HCT116 (cell line): ENCODE results near the gene CCDC91. TPM values are rescaled to one million over a fixed set of nuclear protein-coding genes. Genes with fewer than 3 reads are reported as not detected.

Experiments
- ATAC-seq: fragments of 200-7000 bp; cut with Tn5 transposase; 2 replicates; pipeline ENCODE4 v1.9.1; 2020; ENCODE audit warnings: mild to moderate bottlenecking, moderate library complexity
- BruUV-seq: library from RNA; stranded (reverse); fragments of 400-500 nt; replicated peaks from 2 replicates; lab custom pipeline; 2021; lab: Mats Ljungman, UMichigan
- CTCF ChIA-PET: fragments of 300-600 bp; sonication (Branson Sonifier 250); formaldehyde crosslinking; loops from one replicate; lab custom pipeline; 2021; ENCODE audit warnings: antibody characterized with exemption; lab: Charles Lee
- POLR2A ChIA-PET: fragments of 300-600, 350-600 bp; sonication (Branson Sonifier 250); formaldehyde crosslinking; loops from one replicate; lab custom pipeline; 2021; ENCODE audit warnings: antibody characterized with exemption; lab: Charles Lee
- RAD21 ChIA-PET, 2 experiments: fragments of 300-600 bp; sonication (Branson Sonifier 250); formaldehyde crosslinking; loops; one replicate each; lab custom pipeline; 2023; ENCODE audit warnings: low total read pairs in 2 of 2; ENCODE audit not compliant: uncharacterized antibody in 2 of 2, unreplicated experiment in 2 of 2, low non-redundant PET in 1 of 2; lab: Charles Lee
- DNase-seq: peaks from one replicate; pipeline ENCODE4 v3.0.0-alpha.2; 2010; ENCODE audit warnings: low read depth, low spot score
- H2AFZ ChIP-seq: fragments of 200-600 bp; shearing (Covaris generic), sonication (generic); 2 replicates; pipeline ENCODE4 v1.6.1; 2017; ENCODE audit warnings: low read depth, mixed run types, mixed read lengths, antibody characterized with exemption, low read length; ENCODE audit not compliant: poor library complexity, severe bottlenecking
- H3K27ac ChIP-seq: 2 replicates; pipeline ENCODE4 v1.5.1; 2012; ENCODE audit warnings: low read depth, low read length
- H3K27me3 ChIP-seq: fragments of 200-600 bp; sonication (generic); 2 replicates; pipeline ENCODE4 v1.6.1; 2016; ENCODE audit warnings: mixed run types, low read length, mixed read lengths; ENCODE audit not compliant: insufficient read depth
- H3K36me3 ChIP-seq, 2 experiments: fragments of 200-500 bp in 1 of 2; fragments of 200-600 bp in 1 of 2; sonication (Bioruptor generic) in 1 of 2; sonication (generic) in 1 of 2; 2 replicates each; pipeline versions ENCODE4 v1.5.1 to v1.6.1; 2014 to 2016; ENCODE audit warnings: low read length in 2 of 2, inconsistent platforms in 1 of 2, mixed read lengths in 1 of 2, mixed run types in 1 of 2; ENCODE audit not compliant: insufficient read depth in 2 of 2, control insufficient read depth in 1 of 2
- H3K4me1 ChIP-seq, 2 experiments: fragments of 200-600 bp in 1 of 2; sonication (generic) in 1 of 2; 2 replicates each; pipeline versions ENCODE4 v1.5.1 to v1.6.1; 2012 to 2017; ENCODE audit warnings: low read length in 2 of 2, inconsistent platforms in 1 of 2, mild to moderate bottlenecking in 1 of 2, mixed read lengths in 1 of 2, mixed run types in 1 of 2, moderate library complexity in 1 of 2; ENCODE audit not compliant: insufficient read depth in 2 of 2, control insufficient read depth in 1 of 2
- H3K4me2 ChIP-seq: fragments of 200-600 bp; sonication (generic); 2 replicates; pipeline ENCODE4 v1.6.1; 2017; ENCODE audit warnings: mixed run types, low read length, mixed read lengths
- H3K4me3 ChIP-seq, 2 experiments: fragments of 200-600 bp in 1 of 2; sonication (generic) in 1 of 2; replicated peaks in 1 of 2; 2 replicates each; pipeline ENCODE4 v1.5.1; 2011 to 2016; ENCODE audit warnings: low read length in 2 of 2, control low read depth in 1 of 2, low read depth in 1 of 2, mild to moderate bottlenecking in 1 of 2, mixed read lengths in 1 of 2, mixed run types in 1 of 2
- H3K79me2 ChIP-seq: fragments of 200-600 bp; sonication (generic); 2 replicates; pipeline ENCODE4 v1.6.1; 2017; ENCODE audit warnings: mild to moderate bottlenecking, mixed run types, low read length, moderate library complexity, mixed read lengths; ENCODE audit not compliant: insufficient read depth
- H3K9ac ChIP-seq: fragments of 200-600 bp; sonication (generic); 2 replicates; pipeline ENCODE4 v1.6.1; 2016; ENCODE audit warnings: low read length, mixed read lengths
- H3K9me2 ChIP-seq: fragments of 200-600 bp; sonication (generic), shearing (Covaris generic); 2 replicates; pipeline ENCODE4 v1.6.1; 2017; ENCODE audit warnings: mixed run types, mild to moderate bottlenecking, moderate library complexity; ENCODE audit not compliant: insufficient read depth
- H3K9me3 ChIP-seq, 2 experiments: fragments of 200-500 bp in 1 of 2; fragments of 200-600 bp in 1 of 2; sonication (Bioruptor generic) in 1 of 2; sonication (generic) in 1 of 2; 2 replicates each; pipeline ENCODE4 v1.6.1; 2014 to 2017; ENCODE audit warnings: low read length in 2 of 2, mixed read lengths in 2 of 2, inconsistent platforms in 1 of 2, low read depth in 1 of 2, mild to moderate bottlenecking in 1 of 2, mixed run types in 1 of 2, moderate library complexity in 1 of 2; ENCODE audit not compliant: control insufficient read depth in 1 of 2, insufficient read depth in 1 of 2
- H4K20me1 ChIP-seq: fragments of 200-600 bp; sonication (generic), shearing (Covaris generic); 2 replicates; pipeline ENCODE4 v1.6.1; 2017; ENCODE audit warnings: mixed run types, mild to moderate bottlenecking, moderate library complexity; ENCODE audit not compliant: insufficient read depth
- ATF3 ChIP-seq: IDR thresholded peaks from 2 replicates; pipeline ENCODE4 v1.6.1; 2012
- CEBPB ChIP-seq: IDR thresholded peaks from 2 replicates; pipeline ENCODE4 v1.6.1; 2012; ENCODE audit warnings: low read depth
- CTCF ChIP-seq, 3 experiments: fragments of 200-600 bp in 1 of 3; sonication (generic) in 1 of 3; IDR thresholded peaks in 2 of 3; conservative IDR thresholded peaks in 1 of 3; 2 replicates each; pipeline ENCODE4 v1.5.1; 2012 to 2017; ENCODE audit warnings: low read depth in 2 of 3, low read length in 2 of 3, antibody characterized with exemption in 1 of 3, borderline replicate concordance in 1 of 3, control low read depth in 1 of 3, mild to moderate bottlenecking in 1 of 3, mixed read lengths in 1 of 3, mixed run types in 1 of 3, moderate library complexity in 1 of 3; ENCODE audit not compliant: insufficient read depth in 1 of 3
- ELF1 ChIP-seq: IDR thresholded peaks from 2 replicates; pipeline ENCODE4 v1.6.1; 2012; ENCODE audit warnings: low read depth, borderline replicate concordance
- EZH2 ChIP-seq: fragments of 200-600 bp; sonication (generic); IDR thresholded peaks from 2 replicates; pipeline ENCODE4 v1.6.1; 2017; ENCODE audit warnings: antibody characterized with exemption, mixed run types
- JUND ChIP-seq: IDR thresholded peaks from 2 replicates; pipeline ENCODE4 v1.6.1; 2012
- MAX ChIP-seq: IDR thresholded peaks from 2 replicates; pipeline ENCODE4 v1.6.1; 2012
- POLR2AphosphoS5 ChIP-seq: IDR thresholded peaks from 2 replicates; pipeline ENCODE4 v1.6.1; 2011; ENCODE audit warnings: mild to moderate bottlenecking, low read depth, low read length, moderate library complexity
- SIN3A ChIP-seq: IDR thresholded peaks from 2 replicates; pipeline ENCODE4 v1.6.1; 2012; ENCODE audit warnings: low read depth
- SP1 ChIP-seq: IDR thresholded peaks from 2 replicates; pipeline ENCODE4 v1.6.1; 2012; ENCODE audit warnings: low read depth
- YY1 ChIP-seq: IDR thresholded peaks from 2 replicates; pipeline ENCODE4 v1.6.1; 2011; ENCODE audit warnings: low read length, low read depth, moderate library complexity, mild to moderate bottlenecking; ENCODE audit not compliant: insufficient replicate concordance; ENCODE audit errors: extremely low read depth
- ZBTB33 ChIP-seq: IDR thresholded peaks from 2 replicates; pipeline ENCODE4 v1.6.1; 2011; ENCODE audit warnings: mild to moderate bottlenecking, low read length, moderate library complexity; ENCODE audit not compliant: insufficient replicate concordance; ENCODE audit errors: extremely low read depth
- ZFX ChIP-seq: fragments of 450-650 bp; IDR thresholded peaks from 2 replicates; pipeline ENCODE4 v1.6.1; 2017
- intact Hi-C: fragments of 100-400 bp; cut with micrococcal nuclease; formaldehyde crosslinking; loops from 2 replicates; pipeline ENCODE4 v1.10.0; 2022
- total RNA-seq: library from RNA; stranded (reverse); gene quantifications from one replicate; pipeline ENCODE4 v1.2.1, GENCODE V29; 2021; ENCODE audit not compliant: unreplicated experiment

Gene CCDC91
- total RNA-seq, 1 experiment from 2014 or later, result 18.1 TPM

- Histone ChIP-seq H3K27me3 (no peaks in the 10 kb centered on the region), H3K4me1 (no peaks in the 10 kb centered on the region), H4K20me1 (no peaks in the 10 kb centered on the region), H3K9me2 (no peaks in the 10 kb centered on the region), H3K27ac (no peak overlapping the region), H3K9me3 (no peaks in the 10 kb centered on the region), H3K79me2 (no peaks in the 10 kb centered on the region), H2AFZ (no peak overlapping the region), H3K4me3 (no peak overlapping the region), H3K9ac (no peak overlapping the region), H3K4me2 (no peak overlapping the region), H3K36me3 (no peaks in the 10 kb centered on the region)
- no TSS peak for BruUV-seq
- no peak for TF ChIP-seq CEBPB
- ATAC-seq (no peak), DNase-seq (no peak)
- POLR2A ChIA-PET, result no interaction called here
- CTCF ChIA-PET, result no interaction called here
- RAD21 ChIA-PET, result no interaction called here
- intact Hi-C loops, result no loop called here
Observed at GRCh38 chr12:28578361-28578760, 388.1 kb downstream of the CCDC91 start.

- CTCF ChIA-PET, result no interaction called here
- Histone ChIP-seq H3K9me2 (no peaks in the 10 kb centered on the region), H4K20me1 (no peaks in the 10 kb centered on the region), H3K9ac (no peak overlapping the region), H2AFZ (no peak overlapping the region), H3K27me3 (no peaks in the 10 kb centered on the region), H3K79me2 (no peaks in the 10 kb centered on the region), H3K4me2 (no peak overlapping the region), H3K27ac (no peak overlapping the region), H3K4me3 (no peak overlapping the region), H3K36me3 (no peaks in the 10 kb centered on the region), H3K4me1 (no peaks in the 10 kb centered on the region), H3K9me3 (no peaks in the 10 kb centered on the region)
- TF ChIP-seq EZH2 (no peak), ZBTB33 (no peak), YY1 (no peak), CTCF (IDR thresholded peaks at IDR 0.05 in 2 of 3, conservative IDR thresholded peaks at IDR 0.05 in 1 of 3; ENCODE audit: borderline replicate concordance in 1 of 3, insufficient read depth in 1 of 3, low read depth in 2 of 3, low read length in 2 of 3) (no peak), MAX (no peak), JUND (no peak), ELF1 (no peak), ATF3 (no peak), SIN3A (no peak), SP1 (no peak), POLR2AphosphoS5 (no peak), ZFX (no peak), CEBPB (no peak)
- DNase-seq (no peak), ATAC-seq (no peak)
- POLR2A ChIA-PET, result no interaction called here
- RAD21 ChIA-PET, result no interaction called here
- BruUV-seq, result no TSS peak
- intact Hi-C loops, result no loop called here
Observed at GRCh38 chr12:28578833-28579252, 388.6 kb downstream of the CCDC91 start.
